Measurements from ENCODE around the gene CCDC38.
"Not testable (repeated sequence)": the region's sequence is repeated elsewhere in the genome, so short reads cannot be mapped to it uniquely, and the experiment has no call there.

CCDC38 gene

GRCh38 chr12:95882080-95882479 lies 60.3 kb downstream of the CCDC38 start:
- no peak for DNase-seq (ENCODE audit: low read depth)

GRCh38 chr12:95881331-95881955 lies 61.0 kb downstream of the CCDC38 start:
- DNase-seq (ENCODE audit: low read depth): no peak

GRCh38 chr12:95880895-95881294 lies 61.5 kb downstream of the CCDC38 start:
- DNase-seq (ENCODE audit: low read depth): no peak

- no peak for DNase-seq (ENCODE audit: low read depth)
These were observed 64.8 kb downstream of the CCDC38 start for GRCh38 chr12:95877622-95878021.

GRCh38 chr12:95874452-95874851 lies 68.0 kb downstream of the CCDC38 start:
- no peak for DNase-seq (ENCODE audit: low read depth)

- no peak for DNase-seq (ENCODE audit: low read depth)
These were observed 71.5 kb downstream of the CCDC38 start for GRCh38 chr12:95870897-95871296.

- no peak for DNase-seq (ENCODE audit: low read depth)
These were observed 79.1 kb downstream of the CCDC38 start for GRCh38 chr12:95863337-95863736.

GRCh38 chr12:95862038-95862437 lies 80.4 kb downstream of the CCDC38 start:
- DNase-seq (ENCODE audit: low read depth): no peak

GRCh38 chr12:95859947-95860850 lies 82.2 kb downstream of the CCDC38 start:
- no peak for DNase-seq (ENCODE audit: low read depth)

GRCh38 chr12:95859344-95859816 lies 83.0 kb downstream of the CCDC38 start:
- DNase-seq (ENCODE audit: low read depth): no peak

- peak; percentile 89 for DNase-seq (ENCODE audit: low read depth)
These were observed 83.7 kb downstream of the CCDC38 start, which contains the start of gene SNRPF for GRCh38 chr12:95858451-95859343. Gene SNRPF (plus strand): TSS chr12:95858952. CDS start chr12:95859074, 122 bp downstream.

GRCh38 chr12:95857799-95858198 lies 84.6 kb downstream of the CCDC38 start:
- DNase-seq (ENCODE audit: low read depth): no peak

GRCh38 chr12:95857156-95857555 lies 85.3 kb downstream of the CCDC38 start:
- DNase-seq (ENCODE audit: low read depth): no peak

GRCh38 chr12:95852133-95852532 lies 90.3 kb downstream of the CCDC38 start:
- no peak for DNase-seq (ENCODE audit: low read depth)

GRCh38 chr12:95851606-95852005 lies 90.8 kb downstream of the CCDC38 start:
- no peak for DNase-seq (ENCODE audit: low read depth)

GRCh38 chr12:95848575-95849388 lies 93.6 kb downstream of the CCDC38 start:
- DNase-seq (ENCODE audit: low read depth): no peak

- DNase-seq (ENCODE audit: low read depth): not testable (repeated sequence)
These were observed 100.0 kb downstream of the CCDC38 start for GRCh38 chr12:95842426-95842825.

- DNase-seq (ENCODE audit: low read depth): no peak
These were observed 104.3 kb downstream of the CCDC38 start for GRCh38 chr12:95838125-95838524.

GRCh38 chr12:95837240-95838038 lies 105.0 kb downstream of the CCDC38 start:
- no peak for DNase-seq (ENCODE audit: low read depth)

- DNase-seq (ENCODE audit: low read depth): no peak
These were observed 105.7 kb downstream of the CCDC38 start for GRCh38 chr12:95836630-95837239.
